ENCODE data around the gene FGD2.
"Not testable (repeated sequence)": the region's sequence is repeated elsewhere in the genome, so short reads cannot be mapped to it uniquely, and the experiment has no call there.

The FGD2 gene

DNA sequence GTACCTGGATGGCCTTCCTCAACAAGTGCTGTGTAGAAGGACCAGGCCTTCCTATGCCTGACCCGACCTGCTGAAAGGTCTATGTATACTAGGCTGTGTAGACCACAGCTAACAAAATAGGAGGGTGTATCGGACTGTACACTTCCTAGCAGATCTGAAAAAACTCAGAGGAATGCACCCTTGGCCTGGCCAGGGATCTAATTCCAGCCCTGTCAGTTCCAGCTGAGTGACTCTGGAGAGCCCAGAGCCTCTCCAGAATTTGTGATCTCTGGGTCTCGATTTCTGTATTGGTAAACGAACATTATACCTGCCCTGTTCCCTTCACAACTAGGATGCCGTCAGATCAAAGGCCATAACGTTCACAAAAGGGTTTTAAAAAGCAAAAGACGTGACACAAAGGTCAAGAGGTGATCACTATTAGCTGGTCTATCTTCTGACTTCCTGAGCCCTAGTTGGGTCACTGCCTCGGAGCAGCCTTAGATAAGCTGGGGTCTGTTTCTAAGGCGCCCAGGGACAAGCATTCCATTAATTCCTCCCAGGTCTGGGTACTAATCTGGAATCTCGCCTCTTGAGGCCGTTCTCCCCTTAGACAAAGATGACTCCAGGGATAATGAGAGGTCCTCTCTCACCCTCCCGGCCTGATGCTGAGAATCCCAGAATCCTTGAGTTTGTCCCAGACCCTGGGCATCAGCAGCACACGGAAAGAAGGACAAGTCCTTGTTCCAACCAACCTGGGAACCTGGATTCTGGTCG lies 33.4 kb upstream of the FGD2 start:
- no peak for DNase-seq

DNA sequence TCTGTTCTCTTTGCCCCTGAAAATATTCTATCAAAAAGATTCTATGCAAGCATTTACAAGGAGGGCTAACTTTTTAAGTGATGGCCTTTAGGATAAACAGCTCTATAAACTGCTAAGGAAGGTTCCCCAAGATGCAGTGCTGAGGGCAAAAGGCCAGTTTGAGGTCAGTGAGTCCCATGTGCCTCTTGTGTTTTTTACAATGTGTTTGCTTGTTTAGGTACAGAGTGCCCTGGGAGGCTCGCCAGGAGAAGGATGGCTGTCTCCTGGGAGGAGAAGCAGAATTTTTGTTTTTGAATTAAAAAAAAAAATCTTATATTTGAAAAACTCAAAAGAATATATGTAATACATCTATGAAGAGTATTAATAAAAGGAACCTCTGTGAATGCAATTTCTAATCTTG lies 32.3 kb upstream of the FGD2 start:
- DNase-seq = no peak

DNA sequence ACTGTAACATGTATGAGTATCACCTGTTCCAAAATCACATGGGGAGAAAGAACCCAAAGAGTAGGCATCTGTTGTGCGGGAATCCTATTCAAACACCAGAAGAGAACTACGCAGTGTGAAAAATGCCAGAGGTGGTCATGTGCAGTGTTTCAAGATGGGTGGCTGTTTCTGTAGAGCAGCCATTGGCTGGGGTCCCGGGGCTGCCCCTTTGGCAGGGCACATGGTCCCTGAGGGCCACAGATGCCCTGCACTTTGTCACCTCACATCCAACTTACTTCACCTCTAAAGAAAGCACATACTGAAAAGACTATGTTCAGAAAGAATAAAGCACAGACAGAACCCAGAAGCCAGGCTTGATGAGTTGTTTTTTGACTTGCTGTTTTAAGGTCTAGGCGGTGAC lies 31.8 kb upstream of the FGD2 start:
- DNase-seq = no peak

DNA sequence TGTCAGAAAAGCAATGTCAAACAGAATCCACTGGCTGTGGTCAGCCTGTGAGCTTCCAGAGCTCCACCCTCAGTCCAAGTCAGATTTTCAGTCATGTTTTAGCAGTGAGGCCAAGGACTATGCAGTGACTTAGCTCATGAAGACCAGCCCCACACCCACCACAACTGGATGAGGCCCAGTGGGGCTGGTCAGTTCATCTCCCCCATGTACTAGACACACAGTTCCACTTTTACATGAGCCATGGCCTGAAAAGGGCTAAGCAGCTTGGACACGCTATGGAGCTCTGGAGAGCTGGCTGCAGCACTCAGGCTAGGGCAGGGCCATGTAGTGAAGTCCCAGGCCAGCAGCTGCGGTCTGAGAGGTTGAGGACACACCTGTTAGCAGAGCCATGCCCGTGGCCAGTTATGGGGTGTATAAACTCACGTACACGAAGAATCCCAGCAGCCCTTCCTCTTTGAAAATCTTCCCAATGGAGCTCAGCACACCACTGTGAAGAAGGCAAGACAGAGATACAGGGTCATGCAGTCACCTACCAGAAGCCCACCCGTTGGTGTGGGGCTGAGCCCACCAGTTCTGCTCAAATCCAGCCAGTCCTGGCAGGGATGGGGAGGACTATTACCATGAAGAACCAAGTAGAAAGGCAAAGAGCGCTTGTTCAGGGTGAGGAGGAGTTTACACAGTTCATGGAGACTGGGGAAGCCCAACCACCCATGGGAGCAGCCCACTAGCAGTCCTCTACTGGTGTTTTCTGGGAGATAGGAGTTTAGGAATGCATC lies 30.0 kb upstream of the FGD2 start:
- DNase-seq = no peak

DNA sequence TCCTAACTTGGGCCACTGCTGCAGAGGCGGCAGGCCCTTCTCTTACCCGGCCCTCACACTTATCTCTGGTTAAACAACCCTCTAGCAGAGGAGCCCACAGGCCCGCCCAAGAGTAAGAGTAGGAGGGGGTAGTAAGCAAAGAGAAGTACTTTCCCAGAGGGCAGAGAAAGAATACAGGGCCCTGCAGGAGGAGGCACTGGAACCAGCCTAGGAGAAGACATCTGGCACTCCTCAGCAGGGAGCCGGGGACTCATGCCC lies 29.5 kb upstream of the FGD2 start:
- no peak for DNase-seq

DNA sequence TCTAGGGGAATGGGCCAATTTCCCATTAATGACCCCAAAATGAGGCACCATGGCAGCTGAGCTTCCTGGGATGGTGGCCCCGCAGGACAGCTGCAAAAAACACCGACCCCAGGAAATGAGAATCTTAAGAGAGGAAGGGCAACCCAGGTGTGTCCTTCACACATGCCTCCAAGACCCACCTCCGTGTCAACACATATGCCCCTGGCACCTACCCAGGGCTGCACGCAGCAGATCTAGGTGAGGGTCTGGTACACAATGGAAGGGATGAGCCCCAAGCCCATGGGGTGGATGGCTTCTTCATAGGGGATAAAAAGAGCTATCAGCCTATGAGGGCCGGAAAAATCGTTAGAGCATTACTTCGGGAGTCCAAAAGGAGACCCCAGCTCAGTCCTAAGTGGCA lies 28.9 kb upstream of the FGD2 start:
- no peak for DNase-seq

DNA sequence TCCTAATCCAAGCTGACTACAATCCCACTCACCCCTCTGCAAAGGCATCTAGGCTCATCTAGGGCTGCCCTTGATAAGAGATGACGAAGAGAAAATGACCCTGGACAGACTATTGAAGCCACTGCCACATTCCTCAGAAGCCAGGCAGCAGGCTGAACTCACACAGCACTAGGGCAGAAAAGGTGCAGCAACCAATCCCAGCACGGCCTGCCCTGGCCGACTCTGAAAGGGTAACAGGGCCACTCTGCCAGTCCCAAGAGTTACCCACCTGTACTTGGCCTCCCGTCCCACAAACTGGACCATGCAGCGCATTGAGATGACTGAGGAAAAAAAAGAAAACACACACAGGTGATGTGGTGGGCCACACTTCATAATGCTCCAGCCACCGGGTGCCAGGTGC lies 28.5 kb upstream of the FGD2 start:
- no peak for DNase-seq

DNA sequence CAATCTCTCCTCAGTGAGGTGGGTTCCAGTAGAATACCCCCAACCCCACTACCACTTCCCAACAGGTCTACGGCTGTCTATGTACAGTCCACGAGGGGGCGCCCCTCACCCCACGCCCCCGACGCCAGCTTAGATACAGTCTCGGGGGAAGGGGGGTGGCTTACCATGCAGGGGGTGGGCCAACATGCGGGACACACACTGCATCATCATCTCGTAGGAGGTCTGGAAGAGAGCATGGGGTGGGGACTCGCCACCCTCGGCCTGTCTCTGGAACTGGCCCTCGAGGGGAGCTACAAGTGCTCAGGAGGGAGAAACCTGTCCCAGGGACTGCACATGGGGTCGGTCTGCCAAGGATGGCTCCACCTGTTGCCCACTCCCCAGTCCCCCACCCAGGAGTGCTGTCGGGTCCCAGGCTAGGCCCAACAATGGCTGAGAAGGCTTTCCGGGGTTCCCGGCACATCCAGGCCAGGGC lies 27.9 kb upstream of the FGD2 start:
- no peak for DNase-seq

DNA sequence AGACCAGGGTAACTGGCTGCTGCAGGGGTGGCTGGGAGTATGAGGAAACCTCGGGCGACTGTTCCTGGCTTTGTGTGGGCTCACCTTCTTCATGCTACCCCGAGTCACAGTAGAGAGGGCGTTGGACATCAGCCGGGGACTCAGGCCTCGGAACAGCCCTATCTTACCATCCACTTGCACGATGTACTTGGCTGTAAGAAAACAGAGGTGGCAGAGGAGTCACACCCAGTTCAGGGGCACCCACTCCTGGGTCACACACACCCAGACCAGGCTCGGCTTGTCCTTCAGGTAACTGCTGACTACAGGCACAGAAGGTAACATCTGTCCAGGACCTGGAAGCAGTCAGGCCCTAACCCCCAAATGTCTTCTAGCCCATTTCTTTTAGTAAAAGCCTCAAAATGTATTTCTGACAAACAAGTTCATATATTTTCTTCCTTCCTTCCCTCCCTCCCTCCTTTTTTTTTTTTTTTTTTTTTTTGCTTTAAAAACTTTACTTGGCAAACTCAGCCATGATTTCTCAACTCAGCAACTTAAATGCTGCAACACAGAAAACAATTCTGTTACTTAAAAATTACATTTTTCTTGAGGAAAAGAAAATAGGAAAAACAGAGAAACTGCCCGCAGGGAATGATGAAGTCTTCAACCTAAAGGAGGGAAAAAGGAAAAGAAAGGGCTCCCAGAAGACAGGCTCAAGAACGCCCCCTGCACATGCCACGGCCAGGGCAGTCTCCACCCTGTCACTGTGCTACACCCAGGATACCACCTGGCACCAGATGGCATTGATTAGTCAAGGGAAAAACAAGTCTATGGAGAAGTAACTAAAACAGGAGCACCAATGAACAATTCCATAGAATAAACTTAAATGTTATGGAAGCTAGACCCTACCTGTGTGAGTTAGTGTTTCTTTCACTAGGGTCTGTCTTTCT lies 26.8 kb upstream of the FGD2 start:
- no peak for DNase-seq

DNA sequence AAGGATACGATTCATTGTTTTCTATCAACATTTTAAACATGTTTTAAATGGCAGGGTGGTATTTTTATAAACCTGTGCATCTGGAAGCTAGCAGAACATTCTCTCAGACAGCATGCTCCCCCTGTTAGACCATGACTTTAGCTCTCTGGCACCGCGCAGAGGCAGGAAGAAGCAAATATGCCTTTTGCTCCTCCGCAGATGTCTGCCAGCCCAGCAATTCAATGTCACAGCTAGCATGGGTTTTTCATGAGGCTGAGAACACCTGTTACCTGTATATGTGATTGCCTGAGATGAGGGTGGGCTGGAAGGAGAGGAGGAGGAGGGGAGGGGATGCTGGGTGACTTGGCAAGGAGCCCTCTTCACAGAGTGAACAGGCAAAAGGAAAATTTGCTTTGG lies 26.1 kb upstream of the FGD2 start:
- no peak for DNase-seq

DNA sequence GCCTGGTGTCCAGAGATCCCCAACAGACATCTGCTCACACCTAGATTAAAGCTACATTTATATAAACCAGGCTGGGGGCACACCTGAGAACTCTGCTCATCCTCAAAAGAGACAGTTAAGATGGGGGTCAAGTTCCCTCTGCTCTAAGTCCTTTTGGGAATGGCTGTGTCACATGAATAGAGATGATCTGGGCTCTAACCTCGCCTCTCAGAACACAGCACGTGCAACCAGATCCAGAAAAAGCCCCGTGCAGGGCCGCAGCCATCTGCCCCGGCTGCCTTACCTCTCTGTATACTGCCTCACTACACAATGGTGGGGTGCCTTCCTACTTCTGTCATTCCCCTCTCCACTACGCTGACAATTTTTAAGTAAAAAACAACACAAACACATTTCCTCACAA lies 25.3 kb upstream of the FGD2 start:
- no peak for DNase-seq

DNA sequence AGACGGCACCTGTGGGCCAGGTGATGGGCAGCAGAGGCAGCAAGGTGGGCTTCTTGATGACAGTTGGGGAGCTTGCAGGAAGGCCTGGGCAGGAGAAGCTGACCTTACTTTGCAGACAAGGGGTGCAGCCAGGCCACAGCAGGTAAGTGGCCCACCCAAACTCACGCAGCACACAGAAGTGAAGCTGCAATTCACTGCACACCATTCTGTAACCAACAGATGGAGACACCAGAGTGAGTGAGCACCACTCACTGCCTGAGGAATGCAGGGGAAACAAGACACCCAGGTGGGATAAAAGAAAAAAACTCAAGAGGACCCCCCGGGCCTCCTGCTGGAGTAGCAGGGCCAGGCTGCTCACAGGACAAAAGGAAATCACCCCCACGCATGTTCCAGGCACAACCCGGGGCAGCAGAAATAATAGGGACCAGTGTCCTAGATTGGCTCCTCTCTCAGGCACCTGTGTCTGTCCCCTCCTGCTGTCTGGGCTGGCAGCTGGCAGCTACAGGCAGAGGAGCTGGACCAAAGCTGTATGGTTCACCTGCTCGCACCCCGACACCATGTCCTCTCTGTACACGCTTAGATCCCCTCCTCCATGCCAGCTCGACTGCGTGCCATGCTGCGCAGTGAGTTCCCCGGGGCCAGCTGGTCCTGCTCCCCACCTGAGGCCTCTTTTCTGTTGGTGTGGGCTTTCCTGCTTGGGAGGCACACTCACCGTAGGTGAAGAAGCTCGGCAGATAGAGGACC lies 24.4 kb upstream of the FGD2 start:
- DNase-seq = no peak

DNA sequence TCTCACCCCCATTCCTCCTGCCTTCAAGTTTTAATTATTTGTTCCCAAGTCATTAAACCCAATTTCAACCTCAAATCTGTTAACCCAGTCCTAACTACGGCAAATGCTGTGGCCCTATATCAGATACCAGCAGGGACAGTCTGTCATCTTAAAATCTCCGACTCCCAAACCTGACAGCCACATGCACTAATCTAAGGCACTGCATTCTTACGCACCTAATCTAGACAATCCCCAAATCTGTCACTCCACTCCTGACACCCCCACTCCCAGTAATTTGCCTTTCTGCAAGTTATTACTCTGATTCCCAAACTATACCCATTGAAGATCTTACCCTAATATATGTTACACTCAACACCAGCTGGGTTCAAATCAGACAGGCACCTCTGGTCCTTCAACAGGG lies 21.9 kb upstream of the FGD2 start:
- DNase-seq = no peak

DNA sequence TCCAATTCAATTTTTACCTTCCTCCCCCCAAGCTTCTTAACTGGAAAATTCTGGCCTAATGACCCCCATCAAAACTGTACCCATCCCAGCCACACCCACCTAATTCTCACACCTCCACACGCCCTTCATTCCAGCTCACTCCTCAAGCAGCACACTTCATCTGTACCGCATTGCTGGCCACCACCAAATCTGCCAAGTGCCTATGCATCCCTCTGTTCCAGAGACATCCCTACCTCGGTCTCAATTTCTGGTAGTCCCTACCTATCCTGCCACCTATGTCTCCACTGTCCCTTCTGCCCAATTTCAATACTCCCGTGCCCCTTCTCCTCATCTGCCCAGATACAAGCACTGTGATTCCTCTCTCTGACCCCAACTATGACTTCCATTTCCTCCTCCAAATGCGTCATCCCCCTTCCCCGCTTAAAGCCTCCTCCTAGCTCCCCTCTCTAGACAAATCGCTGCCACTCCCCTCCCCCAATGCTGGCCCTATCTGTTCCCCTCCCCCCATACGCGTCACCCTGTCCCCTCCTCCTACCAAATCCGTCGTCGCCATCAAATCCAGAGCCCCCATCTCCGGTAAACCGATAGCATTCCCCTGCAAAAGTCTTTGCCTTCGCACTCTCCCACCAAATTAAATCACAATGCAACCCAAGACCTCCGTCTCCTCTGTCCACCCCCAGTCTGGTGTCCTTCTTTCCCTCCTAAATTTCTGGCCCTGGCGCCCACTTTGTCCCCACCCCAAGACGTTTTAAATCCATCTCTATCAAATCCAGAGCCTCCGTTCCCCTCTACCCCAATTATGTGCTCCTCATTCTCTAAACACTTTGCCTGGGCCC lies 20.7 kb upstream of the FGD2 start:
- DNase-seq = no peak

DNA sequence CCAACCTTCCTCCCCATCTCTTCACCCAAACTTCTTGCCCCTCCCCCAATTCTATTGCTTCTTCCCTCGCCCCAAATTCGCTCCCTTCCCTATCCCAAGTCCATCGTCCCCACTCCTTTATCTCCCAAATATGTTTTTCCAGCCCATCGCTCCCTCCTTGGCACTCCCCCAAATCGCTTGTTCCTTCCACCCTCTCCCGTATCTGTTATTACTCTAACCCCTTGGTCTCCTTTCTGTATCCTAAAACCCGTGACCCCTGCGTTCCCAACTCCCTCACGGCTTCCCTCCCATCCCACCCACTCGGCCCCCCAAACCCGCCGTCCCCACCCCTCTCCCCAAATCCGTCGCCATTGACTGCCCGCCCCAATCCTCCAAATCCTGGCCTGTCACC lies 20.0 kb upstream of the FGD2 start:
- DNase-seq = no peak

DNA sequence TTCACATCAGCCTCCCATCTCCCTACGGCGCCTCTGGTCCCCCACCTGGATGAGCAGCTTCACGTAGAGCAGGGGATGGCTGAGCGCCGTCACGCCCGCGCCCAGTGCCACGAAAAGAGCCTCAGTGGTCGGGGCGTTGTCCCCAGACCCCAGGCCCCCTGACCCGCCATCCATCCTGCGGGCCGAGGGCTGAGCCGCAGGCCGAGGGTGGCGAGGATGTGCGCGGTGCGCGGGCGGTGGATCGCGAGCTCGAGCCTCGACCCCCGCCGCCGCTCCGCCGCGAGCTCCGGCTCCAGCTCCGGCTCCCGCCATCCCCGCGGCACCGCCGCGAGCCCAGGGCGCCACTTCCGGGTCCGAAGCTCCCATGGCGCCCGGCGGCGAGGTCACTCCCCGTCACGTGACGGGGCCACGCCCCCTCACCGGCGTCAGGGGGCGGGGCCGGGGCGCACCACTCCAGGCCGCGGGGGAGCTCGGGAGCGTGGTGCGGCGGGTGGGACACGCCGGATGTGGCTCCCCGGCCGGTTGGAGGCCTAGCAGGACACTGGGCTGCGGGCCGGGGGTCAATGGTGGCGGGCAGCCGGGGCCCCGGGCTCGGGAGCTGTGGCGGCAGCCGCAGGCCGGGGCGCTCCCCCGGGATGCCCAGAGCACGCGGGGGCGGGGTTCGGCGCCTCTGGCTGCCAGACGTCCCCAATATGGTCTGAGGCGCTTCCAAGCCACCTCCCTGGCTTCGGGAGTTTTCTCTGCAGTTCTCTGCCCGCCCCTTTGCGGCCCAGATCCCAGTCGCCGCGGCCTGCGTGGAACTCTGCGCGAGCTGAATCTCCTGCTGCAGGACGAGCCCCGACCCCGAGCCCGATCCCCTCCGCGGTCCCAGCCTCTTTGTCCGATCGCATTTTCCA lies 19.4 kb upstream of the FGD2 start, which contains the start of gene MTCH1:
Gene MTCH1 (minus strand): TSS at position 389 of the 896 bp plus-strand sequence. CDS start 23 bp downstream, at position 366.
- DNase-seq = no peak

DNA sequence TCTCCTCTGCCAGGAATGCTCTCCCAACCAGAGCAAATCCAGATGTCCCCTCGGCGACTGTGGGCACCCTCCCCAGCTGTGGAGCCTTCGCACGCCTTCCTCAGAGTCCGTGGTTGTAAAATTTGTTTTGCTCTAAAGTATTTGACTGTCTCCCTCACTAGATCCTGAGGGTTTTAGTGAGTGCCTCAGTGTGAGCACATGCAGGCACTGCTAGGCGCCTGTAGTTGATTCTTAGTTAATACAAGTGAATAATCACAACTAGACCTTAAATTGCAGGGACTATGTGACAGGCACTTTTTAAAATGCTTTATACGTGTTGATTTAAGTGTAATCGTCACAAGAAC lies 18.8 kb upstream of the FGD2 start:
- no peak for DNase-seq

DNA sequence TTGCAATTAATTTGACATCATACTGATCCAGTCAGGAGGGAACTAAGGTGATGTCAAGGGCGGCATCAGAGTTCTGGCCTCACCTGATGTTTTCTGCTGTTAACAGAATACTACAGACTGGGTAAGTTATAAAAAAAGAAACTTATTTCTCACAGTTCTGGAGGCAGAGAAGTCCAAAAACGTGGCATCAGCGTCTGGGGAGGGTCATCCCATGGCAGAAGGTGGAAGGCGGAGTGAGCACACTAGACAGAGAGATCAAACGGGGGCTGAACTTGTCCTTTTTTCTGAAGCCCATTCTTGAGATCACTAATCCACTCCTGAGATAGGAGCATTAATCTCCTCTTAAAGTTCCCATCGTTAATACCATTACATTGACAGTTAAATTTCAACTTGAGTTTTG lies 16.2 kb upstream of the FGD2 start:
- no peak for DNase-seq

DNA sequence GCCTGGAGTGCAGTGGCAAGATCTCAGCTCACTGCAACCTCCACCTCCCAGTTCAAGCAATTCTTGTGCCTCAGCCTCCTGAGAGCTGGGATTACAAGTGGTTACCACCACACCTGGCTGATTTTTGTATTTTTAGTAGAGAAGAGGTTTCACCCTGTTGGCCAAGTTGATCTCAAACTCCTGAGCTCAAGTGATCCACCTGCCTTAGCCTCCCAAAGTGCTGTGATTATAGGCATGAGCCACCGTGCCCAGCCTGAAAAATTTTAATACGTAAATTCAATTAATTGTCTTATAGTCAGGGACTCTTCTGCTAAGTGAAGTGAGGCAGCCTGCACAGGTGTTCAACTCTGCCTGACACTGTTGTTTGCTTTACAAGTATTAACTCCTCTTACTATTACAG lies 15.1 kb upstream of the FGD2 start:
- not testable (repeated sequence) for DNase-seq

DNA sequence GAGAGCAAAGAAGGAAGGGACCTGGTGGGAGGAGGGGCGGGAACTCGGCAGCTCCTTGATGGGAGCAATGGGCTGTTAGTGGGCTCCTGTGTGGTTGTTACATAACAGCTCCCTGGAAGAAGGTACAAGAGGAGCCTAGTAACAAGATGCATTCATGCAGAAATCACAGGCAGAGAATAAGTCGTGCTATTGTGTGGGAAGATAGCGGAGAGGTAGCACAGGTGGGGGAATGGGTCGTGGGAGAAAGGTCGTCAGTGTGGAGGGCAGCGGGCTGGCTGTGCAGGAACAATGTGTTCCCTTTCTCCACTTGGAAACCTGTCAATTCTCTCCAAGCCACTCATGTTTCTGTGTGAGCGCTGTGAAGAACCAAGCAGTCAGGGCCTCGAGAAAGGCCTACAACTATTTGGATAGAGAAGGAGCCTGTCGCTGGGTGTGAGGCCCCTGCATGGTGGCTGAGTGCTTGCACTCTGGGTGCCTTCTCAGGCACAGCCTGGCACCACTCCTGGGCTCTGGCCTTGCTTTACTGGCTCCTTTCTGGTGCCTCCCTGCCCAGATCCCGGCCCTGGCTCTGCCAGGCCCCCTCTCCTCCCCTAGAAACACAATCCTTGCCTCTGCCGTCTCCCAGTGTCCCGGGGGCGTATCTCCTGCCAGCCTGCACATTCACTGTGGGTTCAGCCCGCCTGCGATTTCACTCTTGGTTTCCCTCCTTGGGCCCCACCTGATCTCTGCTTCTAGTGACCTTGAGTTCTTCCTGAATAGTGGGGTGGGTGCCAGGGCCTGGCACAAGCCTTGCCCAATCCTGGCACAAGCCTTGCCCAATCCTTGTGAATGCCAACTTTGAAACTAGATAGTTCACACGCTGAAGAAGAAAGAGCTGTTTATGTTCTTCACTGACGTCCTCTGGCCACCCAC lies 7.4 kb upstream of the FGD2 start:
- no peak for DNase-seq
